Stimulated activated CD4-positive, alpha-beta T cell treated with anti-CD3 and anti-CD28 coated beads, TNF-alpha, amount 100 ng/mL, for 4 hours (primary cell): ENCODE measurements around the gene ZNF8.
"Not testable (repeated sequence)": the region's sequence is repeated elsewhere in the genome, so short reads cannot be mapped to it uniquely, and the experiment has no call there.

Experiments
- DNase-seq, 3 experiments: peaks; one replicate each; pipeline ENCODE4 v3.0.0-alpha.2; 2020; ENCODE audit warnings: low read depth in 3 of 3

ZNF8 gene

DNA sequence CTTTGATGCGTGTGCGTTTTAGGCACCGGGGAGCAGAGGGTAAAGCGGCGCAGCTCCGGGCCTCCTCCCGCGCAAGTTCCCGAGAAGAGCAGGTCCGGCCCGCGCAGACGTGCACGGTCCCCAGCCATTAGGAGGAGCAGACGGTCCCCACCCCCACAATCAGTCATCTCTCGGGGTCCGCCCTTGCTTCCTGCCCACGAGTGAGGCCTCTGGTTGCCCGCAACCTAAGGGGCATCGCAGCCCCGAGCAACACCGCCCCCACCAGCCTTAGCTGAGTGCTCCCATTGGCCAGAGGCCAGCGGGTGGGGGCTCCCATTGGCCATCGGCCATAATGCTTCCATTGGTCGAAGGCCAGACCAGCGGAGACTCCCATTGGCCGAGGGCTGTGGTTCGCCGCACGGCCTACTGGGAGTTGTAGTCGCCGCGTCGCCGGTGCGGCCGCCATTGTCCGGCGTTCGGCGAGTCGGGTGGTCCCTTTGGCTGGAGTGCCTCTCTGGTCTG is at the start of gene ZNF8:
Gene ZNF8 (plus strand): TSS at position 415 of the 501 bp plus-strand sequence. CDS start 127 bp downstream, outside the sequence.
- DNase-seq: peak; percentile 89 to 94 (median 93)

DNA sequence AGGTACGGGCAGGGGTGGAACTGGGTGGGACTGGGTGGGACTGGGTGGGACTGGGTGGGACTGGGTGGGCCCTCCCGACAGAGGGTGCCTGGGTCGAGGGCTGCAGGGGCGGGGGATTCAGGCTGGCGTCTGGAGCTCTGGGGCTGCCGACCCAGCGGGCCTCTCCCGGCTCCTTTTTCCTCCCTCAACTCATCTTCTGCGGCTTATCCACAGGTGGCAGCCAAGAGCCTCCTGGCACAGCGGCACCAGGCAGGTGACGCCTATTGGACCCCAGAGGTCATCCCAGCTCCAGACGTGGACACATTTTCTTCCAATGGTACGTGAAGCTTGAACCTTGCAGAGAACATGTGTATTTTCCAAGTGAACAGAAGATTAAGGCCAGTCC is 49.5 kb upstream of the ZNF8 start:
- DNase-seq: peak in 1 of 3 experiments; percentile 6

DNA sequence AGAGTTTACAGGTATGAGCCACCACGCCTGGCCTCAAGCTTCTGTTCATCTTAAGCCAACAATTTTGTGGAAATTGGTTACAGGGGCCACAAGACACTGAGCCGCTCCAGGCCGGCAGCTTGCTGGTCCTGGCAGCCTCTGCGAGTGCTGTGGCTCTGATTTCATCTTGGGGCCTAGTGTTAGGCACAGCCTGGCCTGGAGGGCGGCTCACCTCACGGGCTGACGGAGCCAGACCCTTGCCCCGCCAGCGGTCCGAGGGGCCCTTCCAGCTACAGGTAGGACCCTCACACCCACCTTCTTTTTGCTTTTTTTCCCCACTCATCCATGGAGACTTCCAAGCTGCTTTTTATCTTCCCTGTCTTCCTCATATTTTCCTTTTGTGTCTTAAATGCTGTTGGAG is 41.4 kb upstream of the ZNF8 start:
- no peak for DNase-seq

DNA sequence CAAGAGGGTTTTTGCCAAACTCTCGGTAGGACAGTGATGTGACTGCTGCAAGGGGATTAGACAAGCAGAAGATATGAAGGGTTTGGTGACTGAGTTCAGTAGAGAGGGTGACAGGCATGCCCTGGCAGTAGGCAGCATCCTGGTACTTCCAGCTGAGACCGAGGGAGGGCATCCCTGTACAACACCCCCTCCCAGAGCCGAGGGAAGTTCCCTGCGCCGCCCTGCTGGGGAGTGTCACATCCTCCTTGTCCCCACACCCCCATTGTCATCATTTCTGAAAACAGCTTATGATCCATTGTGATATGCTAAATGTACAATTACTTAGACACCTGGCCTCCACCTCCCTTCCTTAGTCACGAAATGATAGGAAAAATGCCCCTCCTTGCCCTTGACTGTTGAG is 35.4 kb upstream of the ZNF8 start:
- DNase-seq: no peak

DNA sequence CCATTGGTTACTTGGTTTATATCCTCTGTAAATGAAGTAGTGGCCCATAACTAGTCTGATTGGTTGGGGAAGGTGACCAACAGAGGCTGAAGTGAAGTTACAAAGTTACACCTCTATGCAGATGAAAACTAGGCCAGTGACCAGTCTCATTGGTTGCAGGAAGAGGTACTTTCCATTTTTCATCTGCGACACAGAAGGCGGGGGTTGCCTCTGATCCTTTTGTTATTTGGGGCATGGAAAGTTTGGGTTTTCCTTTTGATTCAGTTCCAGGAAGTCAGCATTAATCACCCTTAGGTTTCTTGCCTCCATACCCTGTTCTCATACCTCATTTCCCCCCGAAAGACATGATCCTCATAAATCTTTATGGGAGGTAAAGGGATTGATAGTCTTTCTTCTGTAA is 29.9 kb upstream of the ZNF8 start:
- DNase-seq: no peak

DNA sequence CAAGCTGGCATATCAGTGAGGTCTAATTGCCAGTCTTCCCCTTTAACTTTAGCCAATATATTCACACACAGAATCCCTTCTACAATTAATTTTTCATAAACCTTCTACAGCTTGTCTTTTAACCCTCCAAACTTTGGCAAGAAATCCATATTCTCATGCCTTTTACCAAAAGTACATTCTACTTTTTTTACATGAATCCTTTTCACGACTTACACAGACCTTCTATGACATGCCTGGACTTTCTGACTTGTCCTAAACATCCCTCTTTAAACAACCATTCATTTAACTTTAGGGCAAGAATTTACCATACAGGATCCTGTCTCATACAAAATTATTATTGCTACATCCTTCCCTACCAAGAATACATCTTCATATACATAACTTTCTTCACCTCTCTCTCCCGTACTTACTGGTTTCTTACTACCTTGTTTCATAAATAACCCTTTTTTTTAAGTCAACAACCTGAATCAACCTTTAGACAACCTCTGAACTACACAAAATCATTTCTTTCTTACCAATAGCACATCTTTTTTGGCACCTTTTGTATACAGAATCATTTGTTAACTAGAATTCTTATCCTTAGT is 26.6 kb upstream of the ZNF8 start:
- DNase-seq: no peak

DNA sequence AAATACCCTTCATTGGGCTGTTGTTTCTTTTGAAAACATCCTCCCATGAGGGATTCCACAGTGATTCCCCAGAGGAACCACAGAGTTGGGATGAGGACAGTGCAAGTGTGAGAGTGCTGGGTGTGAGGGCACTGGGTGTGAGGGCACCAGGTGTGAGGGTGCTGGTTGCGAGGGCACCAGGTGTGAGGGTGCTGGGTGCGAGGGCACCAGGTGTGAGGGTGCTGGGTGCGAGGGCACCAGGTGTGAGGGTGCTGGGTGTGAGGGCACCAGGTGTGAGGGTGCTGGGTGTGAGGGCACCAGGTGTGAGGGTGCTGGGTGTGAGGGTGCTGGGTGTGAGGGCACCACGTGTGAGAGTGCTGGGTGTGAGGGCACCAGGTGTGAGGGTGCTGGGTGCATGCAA is 20.5 kb upstream of the ZNF8 start:
- DNase-seq: not testable (repeated sequence)

DNA sequence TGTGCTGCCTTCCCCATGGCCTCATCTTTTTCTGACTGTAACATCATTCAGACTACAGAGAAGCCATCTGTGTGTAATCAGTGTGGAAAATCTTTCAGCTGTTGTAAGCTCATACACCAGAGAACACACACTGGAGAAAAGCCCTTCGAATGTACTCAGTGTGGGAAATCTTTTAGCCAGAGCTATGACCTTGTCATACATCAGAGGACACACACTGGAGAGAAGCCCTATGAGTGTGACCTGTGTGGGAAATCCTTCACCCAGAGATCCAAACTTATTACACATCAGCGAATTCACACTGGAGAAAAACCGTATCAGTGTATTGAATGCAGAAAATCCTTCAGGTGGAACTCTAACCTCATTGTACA is 17.2 kb upstream of the ZNF8 start:
- no peak for DNase-seq

DNA sequence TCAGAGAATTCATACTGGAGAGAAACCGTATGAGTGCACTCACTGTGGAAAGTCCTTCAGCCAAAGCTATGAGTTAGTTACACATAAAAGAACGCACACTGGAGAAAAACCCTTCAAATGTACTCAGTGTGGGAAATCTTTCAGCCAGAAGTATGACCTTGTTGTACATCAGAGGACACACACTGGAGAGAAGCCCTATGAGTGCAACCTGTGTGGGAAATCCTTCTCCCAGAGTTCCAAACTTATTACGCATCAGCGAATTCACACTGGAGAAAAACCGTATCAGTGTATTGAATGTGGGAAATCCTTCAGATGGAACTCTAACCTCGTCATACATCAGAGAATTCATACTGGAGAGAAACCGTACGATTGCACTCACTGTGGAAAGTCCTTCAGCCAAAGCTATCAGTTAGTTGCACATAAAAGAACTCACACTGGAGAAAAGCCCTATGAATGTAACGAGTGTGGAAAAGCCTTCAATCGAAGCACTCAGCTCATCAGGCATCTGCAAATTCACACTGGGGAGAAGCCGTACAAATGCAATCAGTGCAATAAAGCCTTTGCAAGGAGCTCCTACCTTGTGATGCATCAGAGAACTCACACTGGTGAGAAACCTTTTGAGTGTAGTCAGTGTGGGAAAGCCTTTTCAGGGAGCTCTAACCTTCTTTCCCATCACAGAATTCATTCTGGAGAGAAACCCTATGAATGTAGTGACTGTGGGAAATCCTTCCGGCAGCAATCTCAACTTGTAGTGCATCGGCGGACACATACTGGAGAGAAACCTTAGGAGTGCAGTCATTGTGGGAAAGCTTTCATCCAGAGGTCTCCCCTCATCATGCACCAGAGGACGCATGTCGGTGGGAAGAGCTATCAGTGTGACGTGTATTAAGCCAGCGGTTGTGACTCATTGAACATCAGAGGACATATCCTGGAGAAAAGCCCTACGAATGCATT is 16.5 kb upstream of the ZNF8 start:
- no peak for DNase-seq

DNA sequence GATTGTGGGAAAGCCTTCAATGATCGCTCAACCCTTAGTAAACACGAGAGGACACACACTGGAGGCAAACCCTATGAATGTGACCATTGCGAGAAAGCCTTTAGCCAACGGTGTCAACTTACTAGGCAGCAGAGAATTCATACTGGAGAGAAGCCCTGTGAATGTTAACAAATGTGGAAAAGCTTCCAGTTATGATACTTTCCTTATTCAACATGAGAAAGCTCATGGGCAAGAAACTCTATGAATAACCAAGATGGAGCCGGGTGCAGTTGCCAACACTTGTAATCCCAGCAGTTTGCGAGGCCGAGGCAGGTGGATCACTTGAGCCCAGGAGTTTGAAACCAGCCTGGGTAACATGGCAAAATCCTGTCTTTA is 15.8 kb upstream of the ZNF8 start:
- DNase-seq: no peak

DNA sequence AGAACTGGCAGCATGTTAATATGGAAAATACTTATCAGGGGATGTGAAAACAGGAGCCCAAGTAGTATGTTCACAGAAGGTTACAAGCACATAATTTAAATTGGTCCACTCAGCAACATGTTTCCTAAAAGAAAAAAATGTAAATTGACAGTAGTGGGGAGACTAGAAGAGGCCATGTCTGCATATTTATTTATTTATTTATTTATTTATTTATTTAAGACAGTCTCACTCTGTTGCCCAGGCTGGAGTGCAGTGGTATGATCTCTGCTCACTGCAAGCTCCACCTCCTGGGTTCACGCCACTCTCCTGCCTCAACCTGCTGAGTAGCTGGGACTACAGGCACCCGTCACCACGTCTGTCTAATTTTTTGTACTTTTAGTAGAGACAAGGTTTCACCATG is 13.7 kb upstream of the ZNF8 start:
- no peak for DNase-seq

DNA sequence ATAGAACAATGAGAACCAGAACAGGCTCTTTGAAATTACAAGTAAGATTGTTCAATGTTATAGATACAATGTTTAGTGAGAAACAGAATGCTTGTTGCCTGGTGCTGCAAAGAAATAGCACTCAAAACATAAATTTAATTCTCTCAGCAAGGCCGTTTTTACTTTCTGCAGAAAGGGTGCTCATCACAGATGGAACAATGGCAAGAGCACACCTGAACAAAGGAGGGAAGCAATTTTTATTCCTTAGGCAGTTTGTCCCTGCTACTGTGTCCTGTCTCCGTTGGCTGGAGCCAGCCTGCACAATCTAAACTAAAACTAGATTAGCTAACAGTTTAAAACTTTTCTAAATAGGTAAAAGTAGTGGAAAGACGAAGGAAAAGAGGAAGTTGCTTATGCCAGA is 10.4 kb upstream of the ZNF8 start:
- no peak for DNase-seq

DNA sequence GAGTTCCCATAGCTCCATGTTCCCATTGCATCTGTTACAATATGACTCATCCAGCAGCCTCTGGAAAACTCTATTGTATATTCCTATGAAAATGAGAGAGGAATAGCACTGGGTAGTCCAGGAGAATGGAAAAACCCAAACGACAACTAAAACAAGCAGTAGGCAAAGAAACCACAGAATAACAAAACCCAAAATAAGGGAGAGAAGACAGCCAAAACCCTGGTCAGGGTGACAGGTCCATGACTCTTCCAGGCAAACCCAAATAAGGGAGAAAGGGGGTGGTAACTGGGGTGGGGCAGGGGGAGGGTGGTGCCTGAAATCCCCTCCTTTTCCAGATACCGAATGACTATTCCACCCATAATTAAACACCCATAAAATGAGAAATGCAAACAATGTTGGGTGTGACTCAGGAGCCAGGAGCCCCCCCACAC is 4.0 kb upstream of the ZNF8 start:
- DNase-seq: no peak

DNA sequence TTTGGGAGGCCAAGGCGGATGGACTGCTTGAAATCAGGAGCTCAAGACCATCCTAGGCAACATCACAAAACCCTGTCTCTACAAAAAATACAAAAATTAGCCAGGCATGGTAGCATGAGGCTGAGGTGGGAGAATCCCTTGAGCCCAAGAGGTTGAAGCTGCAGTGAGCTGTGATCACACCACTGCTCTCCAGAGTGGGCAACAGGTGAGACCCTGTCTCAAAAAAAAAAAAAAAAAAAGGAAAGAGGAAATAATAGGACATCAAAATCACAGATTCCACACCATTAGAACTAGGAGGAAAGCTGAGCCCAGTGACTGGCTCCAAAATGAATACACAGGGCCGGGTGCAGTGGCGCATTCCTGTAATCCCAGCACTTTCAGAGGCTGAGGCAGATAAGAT is 3.2 kb upstream of the ZNF8 start:
- DNase-seq: no peak

DNA sequence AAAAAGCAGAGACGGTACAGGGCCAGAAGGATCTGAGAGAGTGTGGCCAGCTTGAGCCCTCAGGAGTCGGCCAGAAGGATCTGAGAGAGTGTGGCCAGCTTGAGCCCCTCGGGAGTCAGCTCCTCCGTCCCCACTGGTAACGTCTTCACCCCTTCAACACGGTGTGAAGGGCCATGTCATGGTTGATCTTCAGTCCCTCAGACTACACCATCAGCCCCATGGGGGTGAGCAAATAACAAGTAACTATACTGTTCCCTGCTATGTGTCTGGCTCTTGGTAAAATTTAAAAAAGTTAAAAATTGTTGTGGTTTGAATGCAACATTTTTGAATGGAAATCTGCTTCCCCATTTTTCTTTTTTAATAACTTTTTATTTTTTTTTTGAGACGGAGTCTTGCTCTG is 1.6 kb upstream of the ZNF8 start:
- no peak for DNase-seq

DNA sequence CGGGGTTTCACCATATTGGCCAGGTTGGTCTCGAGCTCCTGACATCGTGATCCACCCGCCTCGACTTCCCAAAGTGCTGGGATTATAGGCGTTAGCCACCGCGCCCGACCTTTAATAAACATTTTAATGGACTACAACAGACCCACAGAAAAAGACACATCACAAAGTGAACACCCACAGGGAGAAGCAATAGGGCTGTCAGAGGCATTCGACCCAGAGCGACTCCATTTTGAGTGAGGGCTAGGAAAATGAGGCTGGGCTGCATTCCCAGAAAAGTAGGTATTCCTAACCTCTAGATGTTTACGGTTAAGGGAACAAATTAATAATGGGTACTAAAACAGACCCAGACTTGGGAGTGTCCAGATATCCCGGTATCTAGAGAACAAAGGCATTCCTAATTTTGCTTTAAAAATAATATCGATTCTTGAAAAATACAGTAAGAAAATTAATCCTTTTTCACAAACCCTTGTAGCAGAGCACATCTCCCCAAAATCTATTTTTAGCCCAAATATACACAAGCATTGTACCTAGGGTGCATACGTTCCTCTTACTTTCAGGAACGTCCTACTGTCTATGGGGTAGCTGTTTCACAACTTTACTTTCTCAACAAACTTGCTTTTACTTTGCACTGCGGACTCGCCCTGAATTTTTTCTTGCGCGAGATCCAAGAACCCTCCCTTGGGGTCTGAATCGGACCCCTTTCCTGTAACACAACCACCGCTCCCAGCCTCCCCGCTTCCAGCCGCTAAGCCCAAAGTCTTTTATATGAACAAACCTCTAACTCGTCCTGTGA is 811 bp upstream of the ZNF8 start:
- no peak for DNase-seq

DNA sequence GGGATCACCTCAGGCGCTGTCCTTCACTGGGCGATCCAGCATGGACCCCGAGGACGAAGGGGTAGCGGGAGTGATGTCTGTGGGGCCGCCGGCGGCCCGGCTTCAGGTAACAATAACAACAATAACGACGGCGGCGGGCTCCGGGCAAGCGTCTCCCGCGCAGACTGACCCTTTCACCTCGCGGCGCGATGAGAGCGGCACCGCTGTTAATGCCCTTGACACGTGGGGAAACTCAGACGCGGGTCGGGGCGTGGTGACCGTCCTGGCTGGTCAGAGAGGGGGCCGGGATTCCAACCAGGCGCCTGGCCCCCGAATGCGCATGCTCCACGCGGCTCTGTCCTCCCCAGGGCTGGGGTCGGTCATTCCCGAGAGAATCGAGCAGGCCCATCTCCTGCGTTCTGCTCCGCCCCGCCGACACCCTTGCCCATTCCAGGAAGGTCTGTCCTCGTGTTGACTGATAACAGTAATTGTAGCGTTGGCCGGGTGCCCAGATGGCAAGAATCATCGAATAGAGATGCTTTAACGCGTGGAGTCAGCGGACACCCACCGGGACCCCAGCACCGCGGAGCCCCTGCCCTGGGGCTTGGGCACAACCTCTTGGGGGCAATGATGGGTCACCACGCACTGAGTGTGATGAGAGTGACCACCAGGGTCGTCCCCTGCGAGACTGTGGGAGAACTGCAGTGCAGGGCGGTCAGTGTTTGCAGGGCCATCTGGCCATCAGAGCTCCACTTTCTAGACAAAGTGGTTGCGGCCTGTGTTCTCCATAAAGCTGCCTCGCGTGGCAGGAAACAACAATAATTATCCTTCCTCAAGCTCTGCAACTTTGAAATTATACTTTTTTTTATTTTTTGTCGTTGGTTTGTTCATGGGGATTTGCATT is 528 bp downstream of the ZNF8 start:
- DNase-seq: peak; percentile 19 to 29 (median 26)

DNA sequence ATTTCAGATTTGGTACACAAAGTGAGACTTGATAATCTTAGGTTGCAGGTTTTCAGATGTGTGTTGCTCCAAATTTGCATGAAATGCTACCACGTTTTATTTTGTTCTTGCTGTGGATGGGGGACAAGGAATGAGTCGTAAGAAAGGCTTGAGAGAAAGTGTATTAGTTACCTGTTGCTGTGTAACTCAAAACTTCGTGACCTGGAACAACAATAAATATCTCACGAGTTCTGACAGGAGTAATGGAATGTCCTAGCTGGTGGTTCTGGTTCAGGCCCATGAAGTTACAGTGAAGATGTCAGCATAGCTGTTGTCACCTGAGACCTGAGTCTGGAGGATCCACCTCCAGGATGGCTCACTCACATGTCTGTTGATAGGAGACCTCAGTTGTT is 1.2 kb downstream of the ZNF8 start:
- DNase-seq: no peak

DNA sequence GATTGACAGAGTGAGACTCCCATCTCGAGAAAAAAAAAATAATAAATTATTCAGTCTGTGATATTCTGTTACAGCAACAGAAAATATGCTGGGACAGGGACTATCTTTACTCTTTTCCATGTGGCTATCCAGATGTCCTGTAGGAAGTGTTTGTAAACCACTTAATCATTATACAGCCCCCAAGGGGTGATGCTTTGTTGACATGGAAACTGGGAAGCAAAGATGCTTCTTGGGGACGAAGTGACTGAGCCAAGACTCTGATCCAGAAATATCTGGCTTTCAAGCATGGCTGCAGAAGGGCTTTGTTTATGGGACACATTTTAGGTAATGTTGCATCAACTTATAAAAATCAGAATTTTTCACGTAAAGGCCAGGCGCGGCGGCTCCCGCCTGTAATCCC is 5.4 kb downstream of the ZNF8 start:
- no peak for DNase-seq

DNA sequence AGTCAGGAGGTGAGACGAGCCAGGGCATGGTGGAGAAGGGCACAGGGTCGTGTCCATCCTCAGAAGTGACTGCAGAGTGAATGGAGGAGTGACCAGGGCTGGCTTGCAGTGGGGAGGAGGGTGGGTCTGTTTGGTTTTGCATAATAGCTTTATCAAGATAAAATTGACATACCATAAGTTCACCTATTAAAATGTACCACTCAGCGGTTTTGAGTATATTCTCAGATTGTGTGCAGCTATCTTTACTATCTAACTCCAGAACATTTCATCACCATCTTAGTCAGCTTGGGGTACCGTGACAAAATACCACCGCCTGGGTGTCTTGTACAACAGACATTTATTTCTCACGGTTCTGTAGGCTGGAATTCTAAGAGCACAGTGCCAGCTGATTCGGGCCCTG is 13.2 kb downstream of the ZNF8 start:
- DNase-seq: no peak

DNA sequence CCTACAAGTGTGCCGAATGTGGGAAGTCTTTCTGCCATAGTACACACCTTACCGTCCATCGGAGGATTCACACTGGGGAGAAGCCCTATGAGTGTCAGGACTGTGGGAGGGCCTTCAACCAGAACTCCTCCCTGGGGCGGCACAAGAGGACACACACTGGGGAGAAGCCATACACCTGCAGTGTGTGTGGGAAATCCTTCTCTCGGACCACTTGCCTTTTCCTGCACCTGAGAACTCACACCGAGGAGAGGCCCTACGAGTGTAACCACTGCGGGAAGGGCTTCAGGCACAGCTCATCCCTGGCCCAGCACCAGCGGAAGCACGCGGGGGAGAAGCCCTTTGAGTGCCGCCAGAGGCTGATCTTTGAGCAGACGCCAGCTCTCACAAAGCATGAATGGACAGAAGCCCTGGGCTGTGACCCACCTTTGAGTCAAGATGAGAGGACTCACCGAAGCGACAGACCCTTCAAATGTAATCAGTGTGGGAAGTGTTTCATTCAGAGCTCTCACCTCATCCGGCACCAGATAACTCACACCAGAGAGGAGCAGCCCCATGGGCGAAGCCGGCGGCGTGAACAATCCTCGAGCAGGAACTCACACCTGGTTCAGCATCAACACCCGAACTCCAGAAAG is 16.1 kb downstream of the ZNF8 start:
- DNase-seq: no peak
